ENCODE measurements around the gene PILRA. TPM values are rescaled to one million over a fixed set of nuclear protein-coding genes. Genes with fewer than 3 reads are reported as not detected.
"Not testable (repeated sequence)": the region's sequence is repeated elsewhere in the genome, so short reads cannot be mapped to it uniquely, and the experiment has no call there.

The PILRA gene
- total RNA-seq, 1 experiment from 2014 or later, result 0.68 TPM

- Mint-ChIP-seq H3K4me3 (ENCODE audit: unreplicated experiment) (no peak overlapping the region), H3K27me3 (ENCODE audit: insufficient read depth, unreplicated experiment) (no peaks in the 10 kb centered on the region), H3K36me3 (ENCODE audit: insufficient read depth, unreplicated experiment) (peaks cover 93% of the 10 kb centered on the region), H3K9me3 (ENCODE audit: unreplicated experiment) (no peaks in the 10 kb centered on the region), H3K27ac (ENCODE audit: unreplicated experiment) (no peak overlapping the region), H3K4me1 (ENCODE audit: low read depth, unreplicated experiment) (peaks cover 2% of the 10 kb centered on the region)
- no peak for DNase-seq
- TF ChIP-seq CTCF (IDR thresholded peaks at IDR 0.05; ENCODE audit: insufficient read depth in 1 of 2, low read depth in 1 of 2, low read length in 1 of 2, severe bottlenecking in 1 of 2, unreplicated experiment in 1 of 2), result no peak
- peaks cover 13% of the 10 kb centered on the region for H3K36me3 ChIP-seq (ENCODE audit: control insufficient read depth, insufficient read depth, low read length)
- BruUV-seq (replicated peaks), result no TSS peak
- no peaks in the 10 kb centered on the region for H3K9me3 ChIP-seq
- CTCF ChIA-PET, result no interaction called here
- H3K4me1 ChIP-seq, result peaks cover 3% of the 10 kb centered on the region; the same call in 1 of the 2 replicates
- POLR2A ChIA-PET, result interaction anchor here (0.6 kb wide), 2 partner anchors 10 to 91 kb away, joined by 4 to 5 read pairs; no protein-coding TSS in a partner anchor
- no peak overlapping the region for H3K4me3 ChIP-seq (ENCODE audit: low read depth, low read length)
- no peaks in the 10 kb centered on the region for H3K27me3 ChIP-seq (replicated peaks; ENCODE audit: control insufficient read depth, insufficient read depth, low read length)
- intact Hi-C loops (cut with micrococcal nuclease; ENCODE audit: unreplicated experiment), result no loop called here
These were observed 23.5 kb upstream of the PILRA start for GRCh38 chr7:100349757-100350156.

GRCh38 chr7:100351657-100352058 lies 21.6 kb upstream of the PILRA start:
- no peaks in the 10 kb centered on the region for H3K27me3 Mint-ChIP-seq (ENCODE audit: insufficient read depth, unreplicated experiment)
- Histone ChIP-seq H3K4me1 (no peaks in the 10 kb centered on the region), H3K36me3 (ENCODE audit: control insufficient read depth, insufficient read depth, low read length) (peaks cover 13% of the 10 kb centered on the region), H3K9me3 (no peaks in the 10 kb centered on the region), H3K27me3 (replicated peaks; ENCODE audit: control insufficient read depth, insufficient read depth, low read length) (no peaks in the 10 kb centered on the region), H3K4me3 (ENCODE audit: low read depth, low read length) (no peak overlapping the region)
- no peaks in the 10 kb centered on the region for H3K9me3 Mint-ChIP-seq (ENCODE audit: unreplicated experiment)
- peaks cover 91% of the 10 kb centered on the region for H3K36me3 Mint-ChIP-seq (ENCODE audit: insufficient read depth, unreplicated experiment)
- TF ChIP-seq CTCF (IDR thresholded peaks at IDR 0.05; ENCODE audit: insufficient read depth in 1 of 2, low read depth in 1 of 2, low read length in 1 of 2, severe bottlenecking in 1 of 2, unreplicated experiment in 1 of 2), result no peak
- peak overlapping the region; percentile 71 for H3K27ac Mint-ChIP-seq (ENCODE audit: unreplicated experiment)
- BruUV-seq (replicated peaks), result no TSS peak
- POLR2A ChIA-PET, result no interaction called here
- no peaks in the 10 kb centered on the region for H3K4me1 Mint-ChIP-seq (ENCODE audit: low read depth, unreplicated experiment)
- no peak for DNase-seq
- CTCF ChIA-PET, result no interaction called here
- no peak overlapping the region for H3K4me3 Mint-ChIP-seq (ENCODE audit: unreplicated experiment)
- intact Hi-C loops (cut with micrococcal nuclease; ENCODE audit: unreplicated experiment), result no loop called here

GRCh38 chr7:100352230-100352781 lies 21.0 kb upstream of the PILRA start:
- H3K36me3 Mint-ChIP-seq (ENCODE audit: insufficient read depth, unreplicated experiment), result peaks cover 91% of the 10 kb centered on the region
- CTCF ChIA-PET; H3K4me1 Mint-ChIP-seq (ENCODE audit: low read depth, unreplicated experiment); H3K4me1 ChIP-seq; H3K9me3 Mint-ChIP-seq (ENCODE audit: unreplicated experiment); H3K27me3 ChIP-seq (replicated peaks; ENCODE audit: control insufficient read depth, insufficient read depth, low read length); H3K27me3 Mint-ChIP-seq (ENCODE audit: insufficient read depth, unreplicated experiment); H3K9me3 ChIP-seq; H3K27ac Mint-ChIP-seq (ENCODE audit: unreplicated experiment); H3K4me3 ChIP-seq (ENCODE audit: low read depth, low read length); DNase-seq; intact Hi-C loops (cut with micrococcal nuclease; ENCODE audit: unreplicated experiment); H3K36me3 ChIP-seq (ENCODE audit: control insufficient read depth, insufficient read depth, low read length); H3K4me3 Mint-ChIP-seq (ENCODE audit: unreplicated experiment); POLR2A ChIA-PET; BruUV-seq (replicated peaks): not testable (repeated sequence)
